Measurements from ENCODE around the gene RAB3A. TPM values are rescaled to one million over a fixed set of nuclear protein-coding genes. Genes with fewer than 3 reads are reported as not detected.

The RAB3A gene
- total RNA-seq, 3 donors from 2014 or later (not counting 1 experiment from before 2014, with no cell fraction given) = 5.2 to 7.8 (median 7.6) TPM

GRCh38 chr19:18156841-18157464 lies 46.9 kb downstream of the RAB3A start:
- H3K27ac ChIP-seq (ENCODE audit: low read length) = no peak overlapping the region
- ATAC-seq (no peak), DNase-seq (no peak)
- H3K27me3 ChIP-seq (ENCODE audit: control insufficient read depth, insufficient read depth, low read length) = no peaks in the 10 kb centered on the region
- no peaks in the 10 kb centered on the region for H3K9me3 ChIP-seq (ENCODE audit: control insufficient read depth, insufficient read depth, low read length)
- no peaks in the 10 kb centered on the region for H3K36me3 ChIP-seq (ENCODE audit: control insufficient read depth, insufficient read depth, low read length)
- intact Hi-C loops (cut with micrococcal nuclease) = no loop called here
- peaks cover 31% of the 10 kb centered on the region for H3K4me1 ChIP-seq (ENCODE audit: control insufficient read depth, insufficient read depth, low read length)
- Mint-ChIP-seq H3K27me3 (ENCODE audit: low read depth in 2 of 2) (peaks cover 0 to 2% of the 10 kb centered on the region in 2 donors), H3K4me3 (no peak overlapping the region), H3K4me1 (peaks cover 17 to 37% of the 10 kb centered on the region in 2 donors), H3K27ac (no peak overlapping the region), H3K36me3 (no peaks in the 10 kb centered on the region), H3K9me3 (no peaks in the 10 kb centered on the region)
- 68% methylated on average over 22 of the region's 22 CpGs for WGBS (ENCODE audit: insufficient coverage)
- H3K4me3 ChIP-seq (ENCODE audit: low read length) = no peak overlapping the region
- TF ChIP-seq CTCF (IDR thresholded peaks at IDR 0.05) = no peak

GRCh38 chr19:18156268-18156667 lies 47.6 kb downstream of the RAB3A start:
- no peak overlapping the region for H3K27ac Mint-ChIP-seq

GRCh38 chr19:18155095-18156087 lies 48.5 kb downstream of the RAB3A start:
- Mint-ChIP-seq H3K9me3 (no peaks in the 10 kb centered on the region), H3K4me3 (peak overlapping the region; percentile 64), H3K4me1 (peaks cover 32 to 46% of the 10 kb centered on the region in 2 donors), H3K36me3 (no peaks in the 10 kb centered on the region), H3K27ac (no peak overlapping the region), H3K27me3 (ENCODE audit: low read depth in 2 of 2) (peaks cover 0 to 2% of the 10 kb centered on the region in 2 donors)
- Histone ChIP-seq H3K4me1 (ENCODE audit: control insufficient read depth, insufficient read depth, low read length) (peaks cover 34% of the 10 kb centered on the region), H3K27ac (ENCODE audit: low read length) (no peak overlapping the region), H3K4me3 (ENCODE audit: low read length) (no peak overlapping the region), H3K27me3 (ENCODE audit: control insufficient read depth, insufficient read depth, low read length) (no peaks in the 10 kb centered on the region), H3K36me3 (ENCODE audit: control insufficient read depth, insufficient read depth, low read length) (peaks cover 5% of the 10 kb centered on the region), H3K9me3 (ENCODE audit: control insufficient read depth, insufficient read depth, low read length) (no peaks in the 10 kb centered on the region)
- intact Hi-C loops (cut with micrococcal nuclease) = no loop called here
- DNase-seq (no peak), ATAC-seq (no peak)
- TF ChIP-seq CTCF (IDR thresholded peaks at IDR 0.05) = no peak
- 97% methylated on average over 43 of the region's 43 CpGs for WGBS (ENCODE audit: insufficient coverage)

More at GRCh38 chr19:18156268-18156667, 47.6 kb downstream of the RAB3A start:
- Mint-ChIP-seq H3K4me3 (no peak overlapping the region), H3K27me3 (ENCODE audit: low read depth in 2 of 2) (peaks cover 0 to 2% of the 10 kb centered on the region in 2 donors), H3K9me3 (no peaks in the 10 kb centered on the region), H3K36me3 (no peaks in the 10 kb centered on the region), H3K4me1 (peaks cover 24 to 40% of the 10 kb centered on the region in 2 donors)
- ATAC-seq (no peak), DNase-seq (no peak)
- no peak for TF ChIP-seq CTCF (IDR thresholded peaks at IDR 0.05)
- Histone ChIP-seq H3K4me1 (ENCODE audit: control insufficient read depth, insufficient read depth, low read length) (peaks cover 31% of the 10 kb centered on the region), H3K27me3 (ENCODE audit: control insufficient read depth, insufficient read depth, low read length) (no peaks in the 10 kb centered on the region), H3K4me3 (ENCODE audit: low read length) (no peak overlapping the region), H3K9me3 (ENCODE audit: control insufficient read depth, insufficient read depth, low read length) (no peaks in the 10 kb centered on the region), H3K27ac (ENCODE audit: low read length) (no peak overlapping the region), H3K36me3 (ENCODE audit: control insufficient read depth, insufficient read depth, low read length) (no peaks in the 10 kb centered on the region)
- over 99% methylated on average over 5 of the region's 6 CpGs for WGBS (ENCODE audit: insufficient coverage)
- intact Hi-C loops (cut with micrococcal nuclease) = no loop called here
